Thyroid gland (tissue), 4 donors: ENCODE measurements around the gene ACAT2. TPM values are rescaled to one million over a fixed set of nuclear protein-coding genes. Genes with fewer than 3 reads are reported as not detected.
"Not testable (repeated sequence)": the region's sequence is repeated elsewhere in the genome, so short reads cannot be mapped to it uniquely, and the experiment has no call there.

Experiments
- DNase-seq, 2 donors: peaks; one replicate each; pipeline ENCODE4 v3.0.0-alpha.2; 2019
- H3K27ac ChIP-seq, 3 donors: fragments of 200-600 bp; sonication (generic); 1 replicate in 2 of 3; 2 replicates in 1 of 3; pipeline ENCODE4 v1.5.1; 2016 to 2019; ENCODE audit warnings: mild to moderate bottlenecking in 1 of 3, moderate library complexity in 1 of 3
- H3K27me3 ChIP-seq: fragments of 200-600 bp; sonication (generic); one replicate; pipeline ENCODE4 v1.5.1; 2019
- H3K36me3 ChIP-seq, 2 donors: fragments of 200-600 bp; sonication (generic); one replicate each; pipeline ENCODE4 v1.5.1; 2016 to 2019
- H3K4me1 ChIP-seq, 2 donors: fragments of 200-600 bp; sonication (generic); one replicate each; pipeline ENCODE4 v1.5.1; 2017 to 2019
- H3K4me3 ChIP-seq, 3 donors: fragments of 200-600 bp; sonication (generic); replicated peaks in 1 of 3; 1 replicate in 2 of 3; 2 replicates in 1 of 3; pipeline ENCODE4 v1.5.1; 2016; ENCODE audit warnings: mild to moderate bottlenecking in 1 of 3
- H3K9me3 ChIP-seq: fragments of 200-600 bp; sonication (generic); one replicate; pipeline ENCODE4 v1.5.1; 2017
- POLR2A ChIP-seq, 2 donors: fragments of 450-650 bp; IDR thresholded peaks; one replicate each; pipeline ENCODE4 v1.6.1; 2017; ENCODE audit warnings: antibody characterized with exemption in 2 of 2, mild to moderate bottlenecking in 2 of 2, moderate library complexity in 1 of 2
- WGBS, 2 donors: methylation state at CpG; one replicate each; pipeline ENCODE4 v1.1.5; 2017; 5-methylcytosine and 5-hydroxymethylcytosine counted together
- intact Hi-C: fragments of 100-400 bp; cut with DNase I; formaldehyde crosslinking; loops from one replicate; pipeline ENCODE4 v1.15.1; 2023
- small RNA-seq: library from RNA; depleted of rRNA; stranded (forward); fragments of <200 nt; gene quantifications from one replicate; pipeline ENCODE3, GENCODE V24; 2016
- total RNA-seq, 4 donors: library from RNA; depleted of rRNA; stranded (reverse); fragments of >200 nt; gene quantifications; one replicate each; pipeline ENCODE4 v1.2.3, GENCODE V29; 2016
- TF ChIP-seq, protein P1 (sequence below), 6 experiments: fragments of 200-600 bp in 3 of 6; fragments of 450-650 bp in 3 of 6; sonication (generic) in 3 of 6; IDR thresholded peaks; one replicate each; pipeline ENCODE4 v1.5.1; 2016 to 2019; ENCODE audit warnings: antibody characterized with exemption in 6 of 6, mild to moderate bottlenecking in 2 of 6, inconsistent platforms in 1 of 6, moderate library complexity in 1 of 6

ACAT2 gene
- total RNA-seq, 4 donors from 2014 or later, result 5.6 to 10.4 (median 7.0) TPM

DNA sequence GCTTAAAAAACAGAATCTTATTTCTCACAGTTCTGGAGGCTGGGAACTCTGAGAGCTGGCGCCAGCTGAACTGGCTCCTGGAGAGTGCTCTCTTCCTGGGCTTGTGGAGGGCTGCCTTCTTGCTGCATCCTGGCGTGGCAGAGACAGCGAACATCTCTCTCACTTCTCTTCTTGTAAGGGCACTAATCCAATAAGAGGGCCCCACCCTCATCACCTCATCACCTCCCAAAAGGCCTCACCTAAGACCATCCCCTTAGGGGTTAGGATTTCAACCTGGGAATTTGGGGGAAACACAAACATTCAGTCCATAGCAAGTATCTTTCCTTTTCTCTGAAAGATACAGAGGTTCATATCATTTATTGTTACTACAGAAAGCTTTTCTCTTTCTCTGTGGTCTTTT, 62.1 kb downstream of the ACAT2 start:
- no peak overlapping the region for H3K27ac ChIP-seq
- DNase-seq, result no peak
- no peaks in the 10 kb centered on the region for H3K36me3 ChIP-seq
- H3K4me1 ChIP-seq, result no peaks in the 10 kb centered on the region
- WGBS, 2 donors, result 94 to 100% methylated on average over 3 of the region's 3 CpGs
- intact Hi-C loops, result no loop called here
- no peaks in the 10 kb centered on the region for H3K27me3 ChIP-seq
- H3K4me3 ChIP-seq, result no peak overlapping the region
- H3K9me3 ChIP-seq, result no peaks in the 10 kb centered on the region
- no peak for TF ChIP-seq POLR2A (IDR thresholded peaks at IDR 0.05)
- TF ChIP-seq, protein P1, sequence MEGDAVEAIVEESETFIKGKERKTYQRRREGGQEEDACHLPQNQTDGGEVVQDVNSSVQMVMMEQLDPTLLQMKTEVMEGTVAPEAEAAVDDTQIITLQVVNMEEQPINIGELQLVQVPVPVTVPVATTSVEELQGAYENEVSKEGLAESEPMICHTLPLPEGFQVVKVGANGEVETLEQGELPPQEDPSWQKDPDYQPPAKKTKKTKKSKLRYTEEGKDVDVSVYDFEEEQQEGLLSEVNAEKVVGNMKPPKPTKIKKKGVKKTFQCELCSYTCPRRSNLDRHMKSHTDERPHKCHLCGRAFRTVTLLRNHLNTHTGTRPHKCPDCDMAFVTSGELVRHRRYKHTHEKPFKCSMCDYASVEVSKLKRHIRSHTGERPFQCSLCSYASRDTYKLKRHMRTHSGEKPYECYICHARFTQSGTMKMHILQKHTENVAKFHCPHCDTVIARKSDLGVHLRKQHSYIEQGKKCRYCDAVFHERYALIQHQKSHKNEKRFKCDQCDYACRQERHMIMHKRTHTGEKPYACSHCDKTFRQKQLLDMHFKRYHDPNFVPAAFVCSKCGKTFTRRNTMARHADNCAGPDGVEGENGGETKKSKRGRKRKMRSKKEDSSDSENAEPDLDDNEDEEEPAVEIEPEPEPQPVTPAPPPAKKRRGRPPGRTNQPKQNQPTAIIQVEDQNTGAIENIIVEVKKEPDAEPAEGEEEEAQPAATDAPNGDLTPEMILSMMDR (IDR thresholded peaks at IDR 0.05), result no peak

DNA sequence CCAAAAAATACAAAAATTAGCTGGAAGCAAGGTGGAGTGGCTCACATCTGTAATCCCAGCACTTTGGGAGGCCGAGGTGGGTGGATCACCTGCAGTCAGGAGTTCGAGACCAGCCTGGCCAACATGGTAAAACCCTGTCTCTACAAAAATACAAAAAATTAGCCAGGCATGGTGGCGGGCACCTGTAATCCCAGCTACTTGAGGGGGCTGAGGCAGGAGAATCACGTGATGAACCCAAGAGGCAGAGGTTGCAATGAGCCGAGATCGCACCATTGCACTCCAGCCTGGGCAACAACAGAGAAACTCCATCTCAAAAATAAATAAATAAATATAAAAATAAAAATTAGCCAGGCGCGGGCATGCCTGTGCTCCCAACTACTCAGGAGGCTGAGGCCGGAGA, 62.8 kb downstream of the ACAT2 start:
- 94 to 98% methylated on average over 9 of the region's 9 CpGs for WGBS, 2 donors
- H3K27ac ChIP-seq, intact Hi-C loops, H3K4me1 ChIP-seq, DNase-seq, H3K9me3 ChIP-seq, H3K4me3 ChIP-seq, H3K27me3 ChIP-seq, H3K36me3 ChIP-seq: not testable (repeated sequence)

DNA sequence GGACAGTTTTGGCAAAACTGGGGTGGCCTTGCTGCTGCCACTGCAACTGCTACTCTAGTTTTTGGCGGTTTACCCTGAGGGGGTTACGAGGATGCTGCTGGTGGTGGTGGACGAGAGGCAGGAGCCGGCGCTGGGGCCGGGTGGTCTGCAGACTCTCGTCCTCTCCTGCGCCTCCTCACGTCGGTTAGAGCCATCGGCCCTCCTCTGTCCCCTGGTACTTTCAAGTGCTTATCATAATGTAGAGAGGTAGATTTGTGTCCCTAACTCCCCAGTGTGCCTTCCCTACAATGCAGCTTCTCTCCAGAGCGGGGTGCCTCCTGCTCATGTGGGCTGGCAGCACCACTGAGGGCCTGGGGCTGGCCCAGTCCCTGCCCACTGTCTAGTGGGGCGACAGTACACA, 64.2 kb downstream of the ACAT2 start:
- Histone ChIP-seq H3K9me3 (no peaks in the 10 kb centered on the region), H3K4me1 (no peaks in the 10 kb centered on the region), H3K27me3 (no peaks in the 10 kb centered on the region), H3K36me3 (no peaks in the 10 kb centered on the region), H3K27ac (no peak overlapping the region), H3K4me3 (no peak overlapping the region)
- WGBS, 2 donors, result 98% methylated on average over 12 to 13 of the region's 13 CpGs
- no peak for TF ChIP-seq POLR2A (IDR thresholded peaks at IDR 0.05)
- TF ChIP-seq, protein P1 (IDR thresholded peaks at IDR 0.05), result no peak
- intact Hi-C loops, result no loop called here
- DNase-seq, result no peak

DNA sequence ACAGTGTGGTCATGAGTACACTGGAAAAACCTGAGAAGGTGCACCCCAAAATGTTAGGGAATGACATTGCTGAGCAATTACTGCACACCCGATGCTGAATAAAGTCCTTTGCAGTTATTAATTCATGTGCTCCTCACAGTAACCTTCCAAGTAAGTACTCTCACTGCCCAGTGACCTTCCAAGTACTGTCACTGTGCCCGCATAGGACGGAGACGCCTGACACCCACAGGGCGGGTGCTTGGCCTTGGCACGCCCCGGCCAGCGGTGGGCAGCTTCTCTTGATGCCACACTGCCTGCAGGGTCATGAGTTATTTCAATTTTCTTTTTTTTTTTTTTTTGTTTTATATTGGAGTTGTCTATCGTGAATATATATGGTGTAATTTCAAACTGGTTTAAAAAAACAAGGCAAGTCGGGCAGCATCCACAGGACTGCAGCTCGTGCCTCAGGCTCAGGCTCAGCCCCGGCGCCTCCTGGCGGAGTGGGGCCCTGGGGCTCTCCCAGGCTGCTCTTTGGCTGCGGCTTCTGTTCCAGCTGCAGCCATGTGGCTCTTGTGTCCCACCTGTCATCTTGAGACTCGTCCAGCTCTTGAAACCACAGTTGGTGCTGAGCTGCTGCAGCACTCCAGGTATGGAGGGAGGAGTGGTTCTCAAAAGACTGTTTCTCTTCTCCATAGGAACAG, 65.3 kb downstream of the ACAT2 start:
- no peak for DNase-seq
- whole genome bisulfite sequencing, 2 donors, result 67 to 68% methylated on average over 16 of the region's 16 CpGs
- Histone ChIP-seq H3K27me3 (no peaks in the 10 kb centered on the region), H3K36me3 (no peaks in the 10 kb centered on the region), H3K9me3 (no peaks in the 10 kb centered on the region), H3K4me3 (no peak overlapping the region), H3K27ac (no peak overlapping the region), H3K4me1 (no peaks in the 10 kb centered on the region)
- TF ChIP-seq POLR2A (IDR thresholded peaks at IDR 0.05), result no peak
- TF ChIP-seq, protein P1 (IDR thresholded peaks at IDR 0.05), result no peak
- intact Hi-C loops, result no loop called here

DNA sequence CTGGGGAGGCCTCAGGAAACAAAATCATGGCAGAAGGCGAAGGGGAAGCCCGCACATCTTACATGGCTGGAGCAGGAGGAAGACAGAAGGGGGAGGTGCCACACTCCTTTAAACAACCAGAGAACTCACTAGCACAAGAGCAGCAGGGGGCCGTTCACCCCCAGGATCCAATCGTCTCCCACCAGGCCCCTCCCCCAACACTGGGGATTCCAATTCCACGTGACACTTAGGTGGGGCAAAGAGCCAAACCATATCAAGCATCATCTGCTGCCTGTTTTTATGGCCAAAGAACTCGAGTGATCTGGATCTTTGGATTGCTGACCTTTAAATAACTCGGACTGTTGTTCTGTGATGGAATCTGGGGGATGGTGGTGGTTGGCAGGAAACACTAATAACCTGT, 66.2 kb downstream of the ACAT2 start:
- TF ChIP-seq, protein P1 (IDR thresholded peaks at IDR 0.05), result no peak
- no peak for TF ChIP-seq POLR2A (IDR thresholded peaks at IDR 0.05)
- no peaks in the 10 kb centered on the region for H3K9me3 ChIP-seq
- H3K4me1 ChIP-seq, result no peaks in the 10 kb centered on the region
- intact Hi-C loops, result no loop called here
- H3K27ac ChIP-seq, result no peak overlapping the region
- DNase-seq, result no peak
- no peaks in the 10 kb centered on the region for H3K27me3 ChIP-seq
- no peak overlapping the region for H3K4me3 ChIP-seq
- 54 to 60% methylated on average over 7 of the region's 7 CpGs for WGBS, 2 donors
- H3K36me3 ChIP-seq, result no peaks in the 10 kb centered on the region

Small RNAs within 50 kb of the gene (small RNA-seq; reads per million reads assigned to genes)
- gene RNU4ATAC18P (not detected), gene SNORA20 (164 reads per million, percentile 97 among the genes with 10 or more reads in this experiment), gene SNORA29 (not detected)

Other genes with a start within 250 kb of the ACAT2 start
- gene SOD2, start 68.8 kb upstream of the ACAT2 start, total RNA-seq, result 100 to 1,000 TPM; 132 to 601 (median 296) TPM
- gene WTAP, start 34.5 kb upstream of the ACAT2 start, total RNA-seq, result 100 to 1,000 TPM in 3 of 4 donors, 10 to 100 TPM in 1; 83.6 to 132 (median 119) TPM
- gene TCP1, start 27.6 kb downstream of the ACAT2 start, total RNA-seq, result 100 to 1,000 TPM in 3 of 4 donors, 10 to 100 TPM in 1; 93.4 to 139 (median 124) TPM
- 10 to 100 TPM; 48.3 to 85.7 (median 54.2) TPM for gene MRPL18, start 28.4 kb downstream of the ACAT2 start, total RNA-seq
- 1 to 10 TPM in 1 of 4 donors, not detected in 3; 2.0 TPM for gene PNLDC1, start 38.2 kb downstream of the ACAT2 start, total RNA-seq
- gene MAS1, start 128.9 kb downstream of the ACAT2 start, total RNA-seq, result not detected
- gene IGF2R, start 207.0 kb downstream of the ACAT2 start, total RNA-seq, result 100 to 1,000 TPM in 2 of 4 donors, 10 to 100 TPM in 2; 82.1 to 104 (median 94.2) TPM